Ammon's horn (tissue), 1 donor: ENCODE data around the gene ZHX3.

Experiments
- DNase-seq: peaks from one replicate; pipeline ENCODE4 v3.0.0-alpha.2; 2016; ENCODE audit warnings: low spot score

ZHX3 gene

GRCh38 chr20:41191562-41192500, 125.7 kb downstream of the ZHX3 start:
- no peak for DNase-seq

- no peak for DNase-seq
Measured at GRCh38 chr20:41187668-41188067, 129.9 kb downstream of the ZHX3 start.

DNA sequence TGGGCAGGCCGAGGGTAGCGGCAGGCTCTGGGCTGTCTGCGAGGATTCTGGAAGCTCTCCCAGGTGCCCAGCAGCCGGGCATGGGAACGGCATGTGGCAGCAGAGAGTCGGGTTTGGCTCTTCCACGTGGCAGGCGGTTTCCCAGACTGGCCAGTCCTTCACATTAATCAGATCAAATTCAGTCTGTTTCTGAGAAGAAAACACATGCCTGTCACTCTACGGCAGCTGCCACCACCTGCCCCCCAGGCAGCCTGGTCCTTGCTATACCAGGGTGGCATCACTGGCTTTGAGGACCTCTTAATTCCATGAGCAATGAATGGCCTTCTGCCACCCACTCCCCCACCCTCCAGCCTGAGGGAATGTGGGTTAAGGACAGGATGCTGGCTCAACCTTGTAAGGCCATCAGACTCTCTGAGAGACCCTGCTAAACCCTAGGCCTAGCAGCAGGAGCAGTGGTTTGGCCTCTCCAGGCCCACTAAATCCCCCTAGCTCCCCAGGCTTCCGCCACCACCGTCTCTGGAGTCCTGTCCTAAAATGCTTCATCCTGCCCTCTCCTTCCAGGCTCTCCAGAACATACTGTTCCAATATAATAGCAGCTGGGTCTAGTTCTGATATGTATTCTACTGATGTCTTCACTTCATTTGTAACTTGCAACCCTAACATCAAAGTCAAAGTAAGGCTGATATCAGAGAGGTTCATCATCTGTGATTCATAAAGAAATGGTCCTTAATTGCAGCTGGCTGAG, 132.3 kb downstream of the ZHX3 start:
- DNase-seq = peak; percentile 83

GRCh38 chr20:41183831-41184230, 133.7 kb downstream of the ZHX3 start:
- no peak for DNase-seq

DNA sequence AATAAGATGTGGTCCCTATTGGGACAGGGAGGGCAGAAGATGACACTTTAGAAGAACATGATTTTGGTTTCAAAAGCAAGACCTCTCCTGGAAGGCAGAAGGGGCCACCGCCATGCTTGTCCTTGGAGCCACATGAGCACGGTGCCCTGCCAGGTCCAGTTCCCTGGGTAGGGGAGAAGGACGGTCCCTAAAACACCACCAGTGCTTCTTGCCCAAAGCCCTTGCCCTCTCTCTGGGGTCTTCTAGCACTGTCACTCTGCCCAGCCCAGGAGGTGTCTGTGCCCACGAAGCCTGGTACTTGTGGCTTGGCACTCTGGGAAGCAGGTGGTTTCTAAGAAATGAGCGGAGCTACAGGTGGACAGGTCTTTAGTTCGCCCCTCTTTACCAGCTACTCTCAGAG, 134.1 kb downstream of the ZHX3 start:
- peak; percentile 2 for DNase-seq

DNA sequence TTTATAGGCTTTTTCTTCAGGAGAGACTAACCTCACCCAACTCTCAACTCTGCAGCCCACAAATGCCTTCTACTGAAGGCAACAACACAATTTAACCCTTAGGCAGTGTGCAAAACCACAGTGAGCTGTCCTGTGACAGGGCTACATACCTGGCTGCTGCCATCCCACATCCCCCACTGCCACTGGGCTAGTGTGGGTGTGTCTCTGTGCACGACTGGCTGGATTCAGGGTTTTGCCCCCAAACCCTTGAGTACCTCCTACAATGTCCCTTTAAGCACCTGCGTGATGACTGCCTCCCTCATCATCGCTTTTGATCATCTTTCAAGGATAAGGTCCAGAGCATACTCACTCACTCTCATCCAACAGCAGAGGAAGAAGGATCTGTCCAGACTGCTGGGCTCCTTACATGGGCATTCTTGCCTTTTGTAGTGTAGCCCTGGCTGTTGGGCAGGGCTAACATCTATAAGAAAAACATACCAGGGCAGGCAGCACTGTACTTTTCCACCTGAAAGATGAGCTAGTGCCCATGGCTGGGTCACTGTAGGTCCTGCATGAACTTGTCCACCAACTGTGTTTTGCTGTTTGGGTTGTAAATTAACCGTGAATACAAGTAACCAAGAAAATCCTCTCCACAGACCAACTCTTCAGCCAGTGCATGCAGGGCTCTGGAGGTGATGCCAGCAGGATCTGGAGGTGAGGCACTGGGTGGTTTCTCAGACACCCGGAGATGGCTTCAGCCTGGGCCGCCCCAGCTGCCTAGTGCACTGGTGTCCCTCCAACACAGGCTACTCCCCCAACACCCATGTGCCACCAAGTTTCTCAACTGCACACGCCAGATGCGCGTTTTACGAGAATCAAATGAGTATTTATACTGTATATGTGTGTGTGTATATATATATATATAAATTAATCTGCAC, 135.0 kb downstream of the ZHX3 start:
- peak; percentile 2 for DNase-seq

DNA sequence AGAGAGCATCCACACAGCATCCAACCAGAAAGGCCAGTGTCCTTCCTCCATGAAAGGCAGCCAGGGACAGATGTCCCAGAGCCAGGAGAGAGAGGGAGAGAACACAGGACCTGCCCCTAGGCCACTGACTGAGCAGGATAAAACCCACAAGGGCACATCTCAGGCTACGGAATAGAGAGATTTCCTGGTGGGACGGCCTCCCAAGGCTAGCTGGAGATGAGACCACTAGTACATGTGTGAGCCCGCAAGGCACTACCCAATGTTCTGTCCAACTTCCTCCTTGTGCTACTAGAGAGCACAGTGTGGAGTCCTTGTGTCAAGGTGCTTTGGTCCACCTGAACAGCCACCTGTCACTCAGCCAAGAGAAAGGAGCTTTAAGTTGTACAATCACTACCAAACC, 136.0 kb downstream of the ZHX3 start:
- peak; percentile 3 for DNase-seq

GRCh38 chr20:41180599-41181333, 136.8 kb downstream of the ZHX3 start:
- DNase-seq = peak; percentile 2

DNA sequence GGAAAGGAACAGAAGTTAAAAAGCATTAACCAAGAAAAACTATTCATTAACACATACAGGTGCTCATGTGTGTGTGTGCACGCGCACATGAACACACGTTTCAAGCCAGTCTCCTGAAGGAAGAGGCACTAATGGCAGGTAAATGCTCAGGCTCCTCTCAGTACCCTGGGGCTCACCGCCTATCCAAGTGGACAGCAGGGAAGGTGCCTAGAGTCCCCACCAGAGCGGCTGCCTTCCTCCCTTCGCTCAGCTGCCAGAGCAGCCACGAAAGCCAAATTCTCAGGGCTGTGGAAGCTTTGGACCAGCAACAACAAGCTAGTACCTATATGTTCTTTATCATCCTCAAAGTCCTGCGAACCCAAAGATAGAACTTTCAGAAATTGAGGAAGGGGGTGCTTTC, 137.6 kb downstream of the ZHX3 start:
- DNase-seq = peak; percentile 2

DNA sequence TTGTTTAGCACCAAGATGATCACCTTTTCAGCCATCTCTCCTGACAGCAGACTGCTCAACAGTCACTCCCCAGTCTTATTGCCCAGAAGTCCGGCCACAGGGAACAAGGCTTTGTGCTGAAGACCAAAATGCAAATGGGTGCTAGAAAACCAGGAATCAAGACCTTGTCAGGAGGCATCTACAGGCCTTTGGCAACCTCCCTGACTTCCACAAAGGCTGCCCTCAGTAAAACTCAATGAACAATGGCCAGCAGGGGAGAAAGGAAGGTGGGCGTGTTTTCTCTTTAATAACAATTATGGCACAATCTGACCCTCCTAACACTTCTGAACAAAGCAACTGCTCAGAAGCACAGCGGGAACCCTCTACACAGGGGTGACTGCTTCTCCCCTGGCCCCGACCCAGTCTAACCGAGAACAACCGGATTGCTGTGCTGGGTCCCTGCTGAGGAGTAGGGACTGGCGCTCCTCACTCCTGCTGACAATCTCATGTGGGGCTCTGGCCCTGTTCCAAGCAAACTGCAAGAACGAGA, 138.6 kb downstream of the ZHX3 start:
- DNase-seq = peak; percentile 74

GRCh38 chr20:41178495-41178894, 139.0 kb downstream of the ZHX3 start:
- DNase-seq = no peak

DNA sequence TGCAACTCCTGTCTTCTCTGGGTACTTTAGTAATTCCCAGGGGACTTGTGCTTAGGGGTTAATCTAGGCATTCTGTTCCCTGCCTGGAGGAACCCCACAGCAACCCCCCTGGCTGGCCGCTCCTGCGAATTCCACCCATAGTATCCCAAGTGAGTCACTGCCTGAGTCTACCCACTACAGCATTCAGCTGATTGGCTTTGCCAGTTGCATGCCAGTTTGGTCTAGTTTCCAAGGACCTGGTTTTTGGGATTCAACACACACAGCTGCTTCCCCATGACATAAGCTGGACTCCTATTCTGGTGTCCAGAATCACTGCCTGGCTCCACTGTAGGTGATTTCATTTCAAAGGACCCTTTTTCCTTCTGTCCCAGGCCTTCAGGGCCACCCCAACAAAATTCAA, 139.9 kb downstream of the ZHX3 start:
- peak; percentile 58 for DNase-seq

GRCh38 chr20:41176711-41177552, 140.6 kb downstream of the ZHX3 start:
- peak; percentile 2 for DNase-seq

GRCh38 chr20:41175727-41176330, 141.7 kb downstream of the ZHX3 start:
- DNase-seq = peak; percentile 43

DNA sequence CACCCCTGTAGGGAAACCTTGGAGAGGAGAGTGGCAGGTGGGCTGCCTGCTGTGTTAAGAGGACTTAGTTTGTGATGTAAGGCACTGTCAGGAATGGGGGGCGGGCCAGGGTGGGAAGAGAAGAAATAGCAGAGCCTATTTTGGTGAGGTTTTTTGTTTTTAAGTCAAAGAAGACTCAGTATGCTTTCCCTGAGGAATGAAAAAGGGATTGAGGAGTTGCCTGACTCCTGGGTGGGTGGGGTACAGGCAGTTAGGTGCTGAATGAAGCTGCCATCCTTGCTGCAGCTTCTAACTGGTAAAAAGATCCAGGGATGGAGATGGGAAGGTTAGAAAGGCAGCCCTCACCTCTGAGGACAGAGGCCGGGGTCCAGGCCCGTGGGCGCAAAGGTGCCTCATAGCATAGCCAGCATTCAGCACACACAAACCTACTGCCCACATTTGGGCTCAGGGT, 142.3 kb downstream of the ZHX3 start:
- DNase-seq = no peak

GRCh38 chr20:41174782-41175181, 142.7 kb downstream of the ZHX3 start:
- peak; percentile 6 for DNase-seq

DNA sequence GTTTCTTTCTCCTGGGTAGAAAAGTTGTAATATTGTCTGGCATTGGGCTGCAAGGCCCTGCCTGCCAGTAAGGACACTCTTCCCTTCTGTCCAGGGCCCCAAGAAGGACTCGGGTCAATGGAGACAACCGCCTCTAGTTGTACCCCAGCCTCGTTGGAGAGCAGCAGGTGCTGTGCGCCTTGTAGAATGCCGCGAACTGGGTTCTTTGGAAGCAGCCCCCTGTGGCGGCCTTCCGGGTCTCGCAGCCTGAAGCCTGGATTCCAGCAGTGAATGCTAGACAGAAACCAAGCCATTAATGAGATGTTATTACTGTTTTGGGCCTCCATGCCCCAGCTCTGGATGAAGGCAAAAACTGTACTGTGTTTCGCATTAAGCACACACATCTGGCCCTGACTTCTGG, 143.2 kb downstream of the ZHX3 start:
- peak; percentile 2 for DNase-seq

- peak; percentile 0 for DNase-seq
Measured at GRCh38 chr20:41173791-41174341, 143.7 kb downstream of the ZHX3 start.

- DNase-seq = peak; percentile 91
Measured at GRCh38 chr20:41173161-41173721, 144.3 kb downstream of the ZHX3 start.
